GM19035 (cell line): Measurements from ENCODE around the gene RSPO1.
"Not testable (repeated sequence)": the region's sequence is repeated elsewhere in the genome, so short reads cannot be mapped to it uniquely, and the experiment has no call there.

Experiments used
- ATAC-seq: cut with Tn5 transposase; IDR thresholded peaks from one replicate; pipeline ENCODE4 v1.9.1; 2021; ENCODE audit not compliant: unreplicated experiment

RSPO1 gene

DNA sequence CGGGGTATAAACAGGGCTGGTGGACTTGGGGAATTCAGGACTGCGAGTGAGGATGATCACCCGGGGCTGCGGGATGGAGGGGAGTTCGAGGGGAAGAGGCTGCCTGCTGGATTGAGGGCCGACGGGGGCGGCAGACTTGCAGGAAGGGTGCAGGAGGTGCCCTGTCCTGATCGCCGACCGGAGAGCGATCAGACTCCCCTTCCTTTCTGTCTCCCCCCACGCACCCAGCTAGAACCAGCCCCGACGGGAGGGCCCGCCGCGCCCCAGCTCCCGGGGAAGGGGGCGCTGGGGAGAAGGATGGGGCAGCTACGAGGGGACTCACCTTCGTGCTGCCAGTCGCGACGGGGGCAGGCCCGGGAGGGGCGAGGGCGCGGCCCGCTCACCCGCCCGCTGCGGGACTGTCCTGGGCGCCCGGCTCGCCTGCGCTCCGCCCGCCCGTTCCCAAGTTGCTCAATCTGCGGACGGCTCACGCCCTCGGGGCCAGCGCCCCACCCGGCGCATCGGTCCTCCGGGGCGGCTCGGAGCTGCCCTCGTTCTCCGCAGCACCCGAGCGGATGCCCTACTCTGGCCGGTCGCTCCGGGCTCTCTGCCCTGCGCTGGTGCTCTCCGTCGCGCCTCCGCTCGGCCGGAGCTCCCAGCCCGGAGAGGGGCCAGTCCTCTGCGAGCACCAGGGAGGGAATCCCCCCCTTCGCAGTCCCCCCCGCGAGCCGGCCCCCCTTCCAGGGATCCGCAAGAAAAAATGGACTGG, at the start of gene RSPO1:
Gene RSPO1 (minus strand): TSS at position 649 of the 748 bp plus-strand sequence. CDS start 5,231 bp downstream, outside the sequence.
- no peak for ATAC-seq

DNA sequence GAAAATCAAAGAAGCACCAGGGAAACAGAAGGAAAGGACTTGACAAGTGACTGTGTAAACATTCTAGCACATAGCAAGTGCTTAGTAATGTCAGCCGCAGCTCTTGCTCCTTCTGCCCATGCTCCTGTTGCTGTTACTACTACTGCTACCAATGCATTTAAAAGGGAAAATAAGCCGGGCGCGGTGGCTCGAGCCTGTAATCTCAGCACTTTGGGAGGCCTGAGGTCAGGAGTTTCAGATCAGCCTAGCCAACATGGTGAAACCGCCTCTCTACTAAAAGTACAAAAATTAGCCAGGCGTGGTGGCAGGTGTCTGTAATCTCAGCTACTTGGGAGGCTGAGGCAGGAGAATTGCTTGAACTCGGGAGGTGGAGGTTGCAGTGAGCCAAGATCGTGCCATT, 49.5 kb upstream of the RSPO1 start:
- not testable (repeated sequence) for ATAC-seq

DNA sequence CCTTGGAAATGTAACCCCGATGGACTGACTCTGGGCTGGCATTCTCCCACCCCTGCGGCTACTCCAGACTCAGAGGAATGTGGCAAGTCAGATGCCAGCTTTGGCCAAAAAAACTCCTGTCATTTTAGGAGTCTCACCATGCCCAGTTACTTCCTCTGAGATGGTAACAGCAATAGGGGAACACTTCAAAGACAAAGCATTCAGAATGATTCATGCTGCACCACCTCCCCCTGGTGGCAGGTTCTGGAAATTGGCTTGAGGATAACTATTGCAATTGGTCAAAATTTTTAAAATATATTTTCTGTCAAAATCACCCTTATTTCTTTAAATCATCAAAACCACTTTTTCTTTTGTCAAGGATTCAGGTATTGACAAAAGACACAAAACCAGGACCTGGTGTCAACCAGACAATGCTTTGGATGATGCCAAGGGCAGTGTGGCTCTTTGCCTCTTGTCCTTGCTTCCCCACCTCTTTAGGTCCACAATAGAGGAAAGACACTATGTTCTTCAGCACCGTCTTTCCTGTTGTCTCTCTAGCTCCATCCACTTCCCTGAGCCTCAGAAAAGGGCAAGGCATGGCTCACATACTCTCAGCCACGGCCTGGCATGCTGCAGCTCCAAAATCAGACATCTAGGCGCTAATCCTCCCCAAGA, 47.8 kb upstream of the RSPO1 start:
- no peak for ATAC-seq

- ATAC-seq, result no peak
Measured at GRCh38 chr1:37680933-37681332, 46.2 kb upstream of the RSPO1 start.

- no peak for ATAC-seq
Measured at GRCh38 chr1:37677808-37678207, 43.1 kb upstream of the RSPO1 start.

GRCh38 chr1:37677143-37677439, 42.4 kb upstream of the RSPO1 start:
- ATAC-seq, result no peak

DNA sequence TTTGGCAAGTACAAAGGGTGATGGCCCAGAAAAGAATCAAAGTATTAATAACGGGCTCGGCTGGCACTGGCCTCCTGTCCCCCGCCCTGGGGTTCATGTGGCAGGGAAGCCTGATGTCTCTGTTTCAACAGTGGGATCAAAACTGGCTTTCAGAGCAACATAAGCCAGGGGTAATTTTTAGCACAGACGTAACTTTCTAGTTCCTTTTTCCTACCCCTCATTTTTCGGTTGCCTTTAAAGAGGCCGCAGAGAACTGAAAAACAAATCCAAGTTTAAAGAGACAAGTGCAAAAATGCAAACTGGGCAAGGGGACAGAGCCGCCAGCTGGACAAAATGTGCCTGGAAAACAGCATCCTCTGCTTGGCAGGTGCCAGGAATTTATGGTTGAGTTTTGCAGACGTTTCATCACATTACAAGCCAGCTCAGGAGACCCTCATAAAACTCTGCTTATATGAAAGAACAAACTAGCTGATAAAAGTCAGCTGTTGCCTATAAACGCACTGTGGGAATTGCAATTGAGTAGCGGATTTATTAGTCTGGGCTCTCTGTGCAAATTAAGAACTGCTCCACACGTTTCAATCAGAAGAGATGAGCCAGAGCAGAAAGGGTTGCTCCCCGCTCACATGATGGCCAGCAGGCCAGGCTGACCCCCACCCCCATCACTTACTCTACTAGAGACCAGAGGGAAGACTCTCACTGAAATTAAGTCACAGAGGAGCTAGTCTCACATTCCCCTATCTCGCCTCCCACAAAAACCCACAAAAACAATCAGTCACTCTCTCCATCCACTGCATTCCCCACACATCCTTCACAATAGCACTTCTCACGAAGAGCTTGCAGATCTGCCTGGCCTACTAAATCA, 41.8 kb upstream of the RSPO1 start:
- ATAC-seq, result no peak

GRCh38 chr1:37673920-37674319, 39.2 kb upstream of the RSPO1 start:
- no peak for ATAC-seq

DNA sequence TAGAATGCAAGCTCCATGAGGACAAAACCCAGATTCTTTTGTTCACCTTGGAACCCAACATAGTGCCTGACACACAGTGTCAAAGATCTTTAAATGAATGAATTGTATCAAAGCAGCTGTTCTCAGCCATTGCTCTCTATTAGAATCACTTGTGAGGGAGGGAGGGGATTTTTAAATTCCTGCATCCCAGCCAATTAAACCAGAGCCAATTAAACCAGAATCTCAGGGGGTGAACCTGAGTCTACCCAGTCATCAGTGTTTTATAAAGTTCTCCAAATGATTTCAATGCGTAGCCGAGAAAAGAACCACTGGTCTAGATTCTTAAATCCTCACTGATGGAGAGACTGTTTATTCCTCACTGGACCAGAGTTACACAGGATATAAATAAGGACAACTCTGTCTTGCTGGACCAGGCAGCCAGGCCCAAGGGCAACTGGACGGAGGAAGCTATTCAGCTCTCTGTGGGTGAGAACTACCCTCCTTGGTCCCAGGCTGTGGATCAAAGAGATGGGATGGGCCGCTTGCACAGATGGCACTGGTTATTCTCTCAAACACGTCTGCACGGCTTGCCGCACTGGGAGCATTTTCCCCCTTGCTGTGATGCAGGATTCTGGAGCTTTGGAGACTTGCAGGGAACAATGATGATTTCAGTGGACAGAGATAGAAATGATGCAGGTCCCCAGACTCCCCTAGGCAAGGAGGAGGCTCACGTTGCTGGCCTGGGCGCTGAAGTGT, 37.6 kb upstream of the RSPO1 start:
- no peak for ATAC-seq

DNA sequence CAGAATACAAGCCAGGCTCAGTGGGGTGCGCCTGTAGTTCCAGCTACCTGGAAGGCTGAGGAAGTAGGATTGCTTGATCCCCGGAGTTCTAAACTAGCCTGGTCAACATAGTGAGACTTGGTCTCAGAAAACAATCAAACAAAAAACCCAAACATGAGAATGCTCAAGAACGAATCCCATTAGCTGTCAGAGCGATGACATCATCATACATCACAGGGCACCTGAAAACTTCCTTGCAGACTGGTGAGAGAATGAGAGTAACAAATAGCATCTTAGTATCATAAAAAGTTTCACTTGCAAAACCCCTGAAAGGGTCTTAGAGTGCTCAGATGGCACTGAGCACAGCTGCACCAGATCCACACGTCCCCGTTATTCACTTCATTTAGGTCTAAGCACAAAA, 36.6 kb upstream of the RSPO1 start:
- no peak for ATAC-seq

GRCh38 chr1:37670133-37670532, 35.4 kb upstream of the RSPO1 start:
- ATAC-seq, result no peak

- no peak for ATAC-seq
Measured at GRCh38 chr1:37667023-37667671, 32.5 kb upstream of the RSPO1 start.

DNA sequence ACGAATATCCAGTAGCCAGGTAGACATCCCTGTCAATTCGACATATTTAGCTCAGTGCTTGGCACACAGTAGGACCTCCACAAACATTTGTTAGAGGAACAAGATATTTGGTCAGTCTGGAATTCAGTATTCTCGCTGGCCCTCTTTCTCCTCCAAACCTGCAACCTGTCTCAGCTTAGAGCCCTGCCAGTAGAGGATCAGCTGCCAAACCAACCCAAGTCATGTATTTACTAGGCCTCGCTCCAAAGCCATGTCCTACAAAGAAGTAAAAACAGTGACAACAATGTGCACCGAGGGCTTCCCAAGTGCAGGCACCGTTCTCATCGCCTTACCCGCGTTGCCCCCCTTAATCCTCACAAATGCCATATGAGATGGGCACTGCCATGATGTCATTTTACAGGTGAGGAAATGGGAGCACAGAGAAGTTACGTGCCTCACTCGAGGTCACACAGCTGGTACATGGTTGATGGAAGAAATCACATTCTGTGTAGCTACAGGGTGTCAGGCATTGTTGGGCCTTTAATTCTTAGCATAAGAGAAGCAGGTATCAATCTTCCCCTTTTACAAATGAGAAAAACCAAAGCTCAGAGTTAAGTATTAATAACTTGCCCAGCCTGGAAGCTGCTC, 31.7 kb upstream of the RSPO1 start:
- no peak for ATAC-seq

DNA sequence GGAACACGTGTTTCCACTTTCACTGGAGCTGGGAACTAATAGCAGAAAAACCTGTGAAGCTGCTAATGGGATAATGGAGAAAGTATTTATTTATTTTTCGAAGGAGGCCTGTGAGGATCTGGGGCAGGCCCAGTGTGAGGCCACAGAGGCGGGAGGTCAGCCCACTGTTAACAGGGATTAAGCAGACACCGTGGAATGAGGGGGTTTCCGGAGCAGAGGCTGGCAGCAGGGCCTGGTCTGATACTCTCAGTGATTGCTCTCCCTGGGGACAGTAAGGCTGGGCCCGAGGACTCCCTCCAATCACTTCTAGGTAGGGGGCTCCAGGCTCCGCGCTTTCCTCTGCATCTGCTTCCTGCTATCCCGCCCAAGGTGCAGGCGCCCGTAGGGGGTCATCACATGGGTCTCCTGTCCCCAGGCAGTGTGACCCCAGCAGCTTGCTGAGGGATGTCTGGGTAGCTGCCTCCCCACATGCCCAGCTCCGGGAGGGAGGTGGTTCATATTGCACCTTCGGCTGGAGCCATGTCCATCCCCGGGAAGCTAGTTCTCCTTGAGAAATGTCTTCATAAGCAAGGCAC, 28.8 kb upstream of the RSPO1 start:
- ATAC-seq, result no peak

- ATAC-seq, result no peak
Measured at GRCh38 chr1:37662031-37662755, 27.5 kb upstream of the RSPO1 start.

- ATAC-seq, result no peak
Measured at GRCh38 chr1:37661401-37661800, 26.7 kb upstream of the RSPO1 start.

DNA sequence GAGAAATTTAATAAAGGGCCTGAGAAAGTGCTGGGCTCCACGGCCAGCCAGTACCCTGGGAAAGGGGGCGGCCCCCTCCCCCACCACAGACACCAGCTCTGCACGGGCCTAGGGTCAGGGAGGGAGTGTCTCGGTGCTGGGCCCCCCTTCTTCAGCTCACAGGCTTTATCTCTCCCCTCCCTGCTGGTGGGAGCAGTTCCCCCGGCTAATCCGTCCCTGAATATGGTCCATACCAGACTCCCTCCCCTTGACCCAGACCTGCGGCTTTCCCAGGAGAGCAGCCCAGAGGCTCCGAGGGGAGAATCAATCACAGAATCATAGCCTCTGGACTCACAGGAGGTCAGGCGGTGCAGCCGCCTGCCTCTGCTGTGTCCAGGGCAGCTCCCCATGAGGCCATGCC, 26.0 kb upstream of the RSPO1 start:
- ATAC-seq, result no peak

DNA sequence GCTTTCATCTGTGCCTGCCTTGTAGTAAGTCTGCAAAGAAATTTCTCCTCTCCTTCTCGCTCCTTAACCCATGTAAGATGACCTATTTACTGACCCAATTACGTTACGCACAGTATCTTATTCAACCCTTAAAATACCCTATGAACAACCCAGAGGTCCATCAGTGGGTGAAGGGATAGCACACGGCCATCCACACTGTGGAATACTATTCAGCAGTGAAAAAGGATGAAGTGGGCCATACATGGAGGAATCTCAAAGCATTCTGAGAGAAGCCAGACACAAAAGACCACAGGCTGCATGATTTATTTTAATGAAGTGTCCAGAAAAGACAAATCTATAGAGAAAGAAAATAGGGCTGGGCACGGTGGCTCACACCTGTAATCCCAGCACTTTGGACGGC, 23.8 kb upstream of the RSPO1 start:
- ATAC-seq, result no peak
